GM21423 (cell line): ENCODE results near the gene RXRA.

ENCODE experiments used
- ATAC-seq: cut with Tn5 transposase; IDR thresholded peaks from one replicate; pipeline ENCODE4 v1.9.1; 2021; ENCODE audit warnings: mild to moderate bottlenecking, moderate library complexity; ENCODE audit not compliant: unreplicated experiment

RXRA gene

DNA sequence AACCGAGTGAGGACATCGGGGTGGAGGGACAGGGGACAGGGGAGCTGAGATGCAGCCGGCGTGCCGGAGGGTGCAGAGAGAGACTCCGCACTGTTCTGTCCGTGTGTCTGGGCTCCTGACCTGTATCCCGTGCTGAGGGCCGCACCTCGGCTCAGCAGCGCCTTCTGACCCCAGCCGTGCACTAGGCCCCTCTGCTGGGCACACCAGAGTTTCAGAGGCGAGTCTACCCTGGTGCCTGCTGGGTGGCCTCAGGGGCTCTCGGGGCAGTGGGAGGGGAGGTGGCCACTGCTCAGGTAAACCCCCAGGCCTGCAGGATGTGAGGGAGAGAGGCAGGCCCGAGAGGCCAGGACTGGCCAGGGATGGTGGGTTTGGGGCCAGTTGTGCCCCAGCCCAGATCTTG lies 100.2 kb downstream of the RXRA start:
- no peak for ATAC-seq

DNA sequence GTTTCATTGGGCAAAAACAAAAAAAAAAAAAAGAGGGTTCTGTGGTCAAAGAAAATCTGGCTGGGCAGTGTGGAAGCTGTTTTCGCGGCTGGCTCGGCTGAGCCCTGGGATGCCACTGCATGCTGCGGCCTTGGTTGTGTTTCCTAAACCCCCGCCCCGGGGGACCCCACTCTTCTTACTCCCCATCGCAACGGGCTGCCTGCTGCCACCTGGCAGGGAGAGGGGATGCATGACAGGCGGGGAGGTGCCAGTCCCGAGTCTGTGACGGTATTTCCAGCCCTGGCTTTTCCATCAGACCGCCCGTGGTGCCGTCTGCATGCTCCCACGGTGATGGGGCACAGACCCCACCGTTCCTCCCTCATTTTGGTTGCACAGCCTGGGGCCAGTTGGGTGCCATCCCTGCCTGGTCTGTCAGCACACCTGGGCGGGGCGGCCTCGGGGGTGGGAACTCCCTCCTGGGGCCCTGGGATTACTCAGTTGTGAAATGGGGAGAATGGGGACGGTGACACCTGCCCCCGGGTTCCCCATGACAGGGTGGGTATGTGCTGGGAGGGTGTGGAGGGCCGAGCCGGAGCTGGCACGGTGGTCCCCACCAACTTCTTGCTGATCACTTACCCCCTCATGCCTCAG lies 101.0 kb downstream of the RXRA start:
- no peak for ATAC-seq

- no peak for ATAC-seq
Measured at GRCh38 chr9:134428559-134428958, 102.3 kb downstream of the RXRA start.

- ATAC-seq, result no peak
Measured at GRCh38 chr9:134429007-134429406, 102.8 kb downstream of the RXRA start.

- ATAC-seq, result no peak
Measured at GRCh38 chr9:134429481-134429880, 103.2 kb downstream of the RXRA start.

- ATAC-seq, result no peak
Measured at GRCh38 chr9:134431095-134431494, 104.8 kb downstream of the RXRA start.

DNA sequence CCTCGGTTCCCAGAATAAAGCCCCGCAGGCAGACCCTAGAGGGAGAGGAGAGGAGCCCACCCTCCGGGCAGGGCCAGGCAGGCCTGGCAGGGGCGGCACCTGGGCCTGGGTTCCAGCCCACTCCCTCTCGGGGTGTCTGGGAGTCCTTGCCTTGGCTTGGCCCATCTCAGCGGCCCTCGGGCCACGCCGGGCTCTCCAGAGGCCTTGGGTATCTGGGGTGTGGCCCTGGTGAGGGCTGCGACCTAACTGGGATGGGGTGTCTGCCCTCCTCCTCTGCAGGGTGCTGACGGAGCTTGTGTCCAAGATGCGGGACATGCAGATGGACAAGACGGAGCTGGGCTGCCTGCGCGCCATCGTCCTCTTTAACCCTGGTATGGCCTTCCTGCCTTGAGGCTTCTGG lies 105.4 kb downstream of the RXRA start:
- ATAC-seq, result no peak

DNA sequence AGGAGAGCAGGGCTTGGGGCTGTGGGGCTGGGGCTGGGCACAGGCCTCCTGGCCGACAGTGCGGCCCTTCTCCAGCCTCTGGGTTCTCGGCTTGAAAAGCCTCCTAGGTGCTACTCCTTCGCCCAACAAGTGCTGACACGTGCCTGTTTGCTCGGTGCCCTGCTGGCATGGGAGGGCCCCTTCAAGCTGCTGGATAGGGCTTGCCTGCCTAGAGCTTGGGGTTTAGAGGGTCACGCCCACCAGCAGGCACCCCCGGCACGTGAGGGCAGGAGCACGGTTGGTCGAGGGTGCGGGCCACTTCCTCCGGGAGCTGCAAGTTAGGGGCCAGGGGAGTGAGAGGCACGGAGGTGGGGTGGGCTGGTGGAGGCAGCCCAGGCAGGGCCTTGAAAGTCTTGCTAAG lies 106.2 kb downstream of the RXRA start:
- ATAC-seq, result no peak

DNA sequence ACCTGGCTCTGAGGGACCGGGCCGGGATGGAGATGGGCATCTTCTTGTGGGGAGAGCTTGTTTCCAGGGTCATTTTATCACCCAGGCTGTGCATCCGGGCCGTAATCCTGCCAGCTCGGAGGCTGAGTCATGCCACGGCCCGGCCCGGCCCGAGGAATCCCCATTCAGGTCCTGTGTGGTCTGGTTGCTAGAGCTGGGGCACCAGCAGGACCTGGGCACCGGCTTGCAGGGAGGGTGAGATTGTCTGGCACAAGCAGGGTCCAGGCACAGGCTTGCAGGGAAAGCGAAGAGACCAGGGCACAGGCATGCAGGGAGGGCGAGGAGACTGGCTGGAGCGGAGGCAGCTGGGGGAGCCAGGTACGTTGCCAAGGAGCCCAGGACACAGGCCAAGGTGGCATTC lies 106.8 kb downstream of the RXRA start:
- ATAC-seq, result no peak

- no peak for ATAC-seq
Measured at GRCh38 chr9:134433909-134434882, 107.9 kb downstream of the RXRA start.

GRCh38 chr9:134434894-134435506 lies 108.7 kb downstream of the RXRA start:
- no peak for ATAC-seq

DNA sequence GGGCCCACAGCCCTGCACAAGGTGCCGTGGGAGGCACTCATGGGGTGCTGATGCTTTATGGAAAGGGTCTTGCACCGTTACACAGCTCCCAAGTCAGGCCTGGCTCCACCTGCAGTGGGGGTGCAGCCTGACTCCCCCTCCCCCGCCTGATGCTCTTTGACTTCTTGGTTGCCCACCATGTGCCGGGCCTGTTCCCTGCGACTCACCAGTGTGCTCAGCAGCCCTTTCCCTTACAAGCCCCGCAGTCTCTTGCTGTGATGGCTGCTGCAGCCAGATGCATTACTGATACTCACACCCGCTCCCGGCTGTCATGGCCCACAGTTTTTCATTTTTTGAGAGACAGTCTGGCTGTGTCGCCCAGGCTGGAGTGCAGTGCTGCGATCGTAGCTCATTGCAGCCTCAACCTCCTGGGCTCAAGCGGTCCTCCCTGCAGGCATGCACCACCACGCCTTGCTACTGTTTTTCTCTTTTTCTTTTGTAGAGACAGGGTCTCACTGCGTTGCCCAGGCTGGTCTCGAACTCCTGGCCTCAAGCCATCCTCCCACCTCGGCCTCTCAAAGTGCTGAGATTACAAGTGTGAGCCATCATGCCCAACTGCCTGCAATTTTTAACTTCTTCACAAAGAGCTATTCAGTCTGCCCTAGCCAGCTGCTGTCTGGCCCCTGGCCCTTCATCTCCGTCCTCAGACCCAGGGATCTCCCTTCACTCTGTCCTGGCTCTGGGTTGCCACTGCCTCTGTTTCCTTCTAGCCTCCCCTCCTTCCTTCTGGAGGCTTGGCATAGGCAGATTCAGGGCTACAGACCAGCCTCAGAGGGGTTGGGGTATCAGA lies 109.5 kb downstream of the RXRA start:
- ATAC-seq, result no peak

DNA sequence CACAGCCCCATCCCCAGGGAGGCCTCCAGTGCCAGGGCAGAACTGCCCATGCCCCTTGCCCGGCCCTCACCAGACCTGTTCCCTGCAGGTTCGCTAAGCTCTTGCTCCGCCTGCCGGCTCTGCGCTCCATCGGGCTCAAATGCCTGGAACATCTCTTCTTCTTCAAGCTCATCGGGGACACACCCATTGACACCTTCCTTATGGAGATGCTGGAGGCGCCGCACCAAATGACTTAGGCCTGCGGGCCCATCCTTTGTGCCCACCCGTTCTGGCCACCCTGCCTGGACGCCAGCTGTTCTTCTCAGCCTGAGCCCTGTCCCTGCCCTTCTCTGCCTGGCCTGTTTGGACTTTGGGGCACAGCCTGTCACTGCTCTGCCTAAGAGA lies 110.1 kb downstream of the RXRA start:
- ATAC-seq, result no peak

DNA sequence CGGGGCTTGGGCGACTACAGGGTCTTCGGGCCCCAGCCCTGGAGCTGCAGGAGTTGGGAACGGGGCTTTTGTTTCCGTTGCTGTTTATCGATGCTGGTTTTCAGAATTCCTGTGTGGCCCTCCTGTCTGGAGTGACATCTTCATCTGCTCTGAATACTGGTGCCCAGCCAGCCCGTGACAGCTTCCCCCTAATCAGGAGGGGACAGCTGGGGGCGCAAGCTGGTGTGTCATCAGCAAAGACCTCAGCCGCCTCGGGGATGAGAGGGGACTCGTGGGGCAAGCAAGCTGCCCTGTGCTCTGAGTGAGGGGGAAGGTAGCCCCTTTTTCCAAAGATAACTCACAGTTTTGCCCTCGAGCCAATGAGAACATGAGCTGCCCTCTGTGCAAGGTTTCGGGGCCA lies 110.7 kb downstream of the RXRA start:
- ATAC-seq, result no peak

DNA sequence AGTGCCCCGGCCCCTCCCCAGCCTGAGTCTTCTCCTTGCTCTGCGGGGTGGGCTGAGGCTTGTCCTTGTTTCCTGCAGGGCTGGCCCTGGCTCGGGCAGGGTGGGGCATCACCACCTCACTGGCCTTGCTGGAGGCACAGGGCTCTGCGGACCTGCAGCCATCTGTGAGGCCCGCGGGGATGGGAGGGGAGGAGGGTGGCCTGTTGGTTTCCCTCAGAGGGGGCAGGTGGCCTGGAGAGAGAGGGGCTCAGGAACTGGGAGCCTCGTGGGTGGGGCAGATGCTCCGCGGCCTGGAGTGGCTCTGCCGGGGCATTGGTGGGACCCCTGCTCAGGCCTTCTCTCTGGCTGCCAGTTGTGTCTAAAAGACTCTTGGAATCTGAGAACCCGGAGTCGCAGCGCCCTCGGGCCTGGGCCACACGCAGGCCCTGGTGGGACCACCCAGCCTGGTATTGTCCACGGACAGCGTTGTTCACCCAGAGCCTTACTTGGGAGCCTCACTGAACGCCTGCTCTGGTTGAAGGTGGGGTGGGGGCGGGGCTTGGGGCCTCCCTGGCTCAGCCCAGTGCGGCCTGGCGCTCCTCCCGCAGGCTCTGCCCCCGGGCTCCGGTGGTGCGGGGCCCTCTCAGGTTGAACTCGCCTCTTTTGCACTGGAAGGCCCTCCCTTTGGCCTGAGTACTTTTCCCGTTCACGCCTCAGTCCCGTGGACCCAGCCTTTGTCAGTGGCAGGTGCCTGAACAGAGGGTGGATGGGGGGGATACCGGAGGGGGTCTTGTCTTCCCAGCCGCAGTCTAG lies 111.3 kb downstream of the RXRA start:
- no peak for ATAC-seq

DNA sequence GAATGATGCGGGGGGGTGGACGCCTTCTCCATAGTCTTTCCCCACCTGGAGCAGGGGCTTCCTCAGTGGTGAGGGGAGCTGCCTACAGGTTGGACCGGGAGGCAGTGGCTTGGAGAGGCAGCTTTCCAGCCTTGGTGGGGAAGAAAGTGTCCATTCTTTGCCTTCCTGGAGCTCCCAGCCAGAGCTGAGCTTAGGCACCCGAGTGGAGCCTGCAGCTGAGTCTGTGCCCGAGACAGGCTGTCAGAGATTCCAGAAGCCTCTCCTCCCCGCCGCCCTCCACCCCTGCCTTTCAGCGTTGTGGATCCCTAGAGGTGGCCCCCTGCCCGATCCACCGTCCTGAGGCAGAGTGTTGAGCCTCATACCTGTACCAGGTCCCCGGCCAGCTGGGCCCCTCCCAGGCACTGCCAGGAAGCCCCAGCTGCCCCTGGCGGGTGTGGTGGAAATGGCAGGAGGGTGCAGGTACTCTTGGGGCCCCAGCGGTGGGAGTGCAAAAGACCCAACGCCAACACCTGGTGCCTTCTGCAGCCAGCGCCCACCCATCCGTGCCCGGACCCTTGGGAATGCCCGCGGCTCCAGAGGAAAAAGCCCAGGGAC lies 112.0 kb downstream of the RXRA start:
- ATAC-seq, result no peak

DNA sequence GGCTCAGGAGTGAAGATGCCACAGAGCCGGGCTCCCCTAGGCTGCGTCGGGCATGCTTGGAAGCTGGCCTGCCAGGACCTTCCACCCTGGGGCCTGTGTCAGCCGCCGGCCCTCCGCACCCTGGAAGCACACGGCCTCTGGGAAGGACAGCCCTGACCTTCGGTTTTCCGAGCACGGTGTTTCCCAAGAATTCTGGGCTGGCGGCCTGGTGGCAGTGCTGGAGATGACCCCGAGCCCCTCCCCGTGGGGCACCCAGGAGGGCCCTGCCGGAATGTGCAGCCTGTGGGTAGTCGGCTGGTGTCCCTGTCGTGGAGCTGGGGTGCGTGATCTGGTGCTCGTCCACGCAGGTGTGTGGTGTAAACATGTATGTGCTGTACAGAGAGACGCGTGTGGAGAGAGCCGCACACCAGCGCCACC lies 113.1 kb downstream of the RXRA start:
- ATAC-seq, result no peak

DNA sequence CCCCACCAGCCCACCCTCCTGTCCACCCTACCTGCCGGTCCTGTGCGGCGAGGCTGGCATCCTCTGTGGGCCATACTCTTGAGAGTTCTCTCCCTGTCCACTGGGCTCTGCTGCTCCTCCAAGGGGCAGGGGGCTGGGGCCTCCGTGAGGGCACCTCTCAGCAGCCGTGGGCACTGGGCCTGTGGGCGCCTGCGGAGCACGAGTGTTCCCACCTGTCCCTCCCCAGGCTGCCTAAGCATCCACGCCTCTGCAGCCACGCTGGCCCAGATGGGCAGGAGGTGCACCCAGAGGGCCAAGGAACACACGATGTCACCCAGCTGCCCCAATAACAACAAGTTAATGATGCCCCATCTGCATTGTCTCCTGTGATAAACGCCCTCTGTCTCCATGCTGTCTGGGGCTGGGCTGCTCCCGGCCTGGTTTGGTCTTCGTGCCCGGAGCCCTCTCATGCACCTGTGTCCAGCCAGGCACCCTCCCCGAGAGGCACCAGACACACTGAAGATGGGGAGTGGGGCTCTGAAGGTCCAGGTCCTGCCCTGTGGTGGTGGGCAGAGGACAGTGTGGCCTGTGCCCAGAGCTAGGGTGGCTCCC lies 114.5 kb downstream of the RXRA start:
- no peak for ATAC-seq
